Gastrocnemius medialis (tissue), 4 donors: ENCODE results near the gene CAB39.

ENCODE experiments used
- POLR2A ChIP-seq, 2 donors: fragments of 450-650 bp; IDR thresholded peaks; one replicate each; pipeline ENCODE4 v1.6.1; 2017; ENCODE audit warnings: antibody characterized with exemption in 2 of 2, mild to moderate bottlenecking in 2 of 2, moderate library complexity in 2 of 2
- TF ChIP-seq, protein P1 (sequence below), 5 experiments: fragments of 450-650 bp in 3 of 5; fragments of 200-600 bp in 2 of 5; sonication (generic) in 2 of 5; IDR thresholded peaks in 4 of 5; conservative IDR thresholded peaks in 1 of 5; 1 replicate in 4 of 5; 2 replicates in 1 of 5; pipeline ENCODE4 v1.5.1; 2016 to 2019; ENCODE audit warnings: antibody characterized with exemption in 5 of 5, mild to moderate bottlenecking in 3 of 5, moderate library complexity in 3 of 5

GRCh38 chr2:230819433-230819832, 106.8 kb downstream of the CAB39 start:
- no peak for TF ChIP-seq POLR2A (IDR thresholded peaks at IDR 0.05)
- TF ChIP-seq, protein P1, sequence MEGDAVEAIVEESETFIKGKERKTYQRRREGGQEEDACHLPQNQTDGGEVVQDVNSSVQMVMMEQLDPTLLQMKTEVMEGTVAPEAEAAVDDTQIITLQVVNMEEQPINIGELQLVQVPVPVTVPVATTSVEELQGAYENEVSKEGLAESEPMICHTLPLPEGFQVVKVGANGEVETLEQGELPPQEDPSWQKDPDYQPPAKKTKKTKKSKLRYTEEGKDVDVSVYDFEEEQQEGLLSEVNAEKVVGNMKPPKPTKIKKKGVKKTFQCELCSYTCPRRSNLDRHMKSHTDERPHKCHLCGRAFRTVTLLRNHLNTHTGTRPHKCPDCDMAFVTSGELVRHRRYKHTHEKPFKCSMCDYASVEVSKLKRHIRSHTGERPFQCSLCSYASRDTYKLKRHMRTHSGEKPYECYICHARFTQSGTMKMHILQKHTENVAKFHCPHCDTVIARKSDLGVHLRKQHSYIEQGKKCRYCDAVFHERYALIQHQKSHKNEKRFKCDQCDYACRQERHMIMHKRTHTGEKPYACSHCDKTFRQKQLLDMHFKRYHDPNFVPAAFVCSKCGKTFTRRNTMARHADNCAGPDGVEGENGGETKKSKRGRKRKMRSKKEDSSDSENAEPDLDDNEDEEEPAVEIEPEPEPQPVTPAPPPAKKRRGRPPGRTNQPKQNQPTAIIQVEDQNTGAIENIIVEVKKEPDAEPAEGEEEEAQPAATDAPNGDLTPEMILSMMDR (IDR thresholded peaks at IDR 0.05 in 4 of 5, conservative IDR thresholded peaks at IDR 0.05 in 1 of 5), result no peak
